Muscle layer of duodenum (tissue), 2 donors: ENCODE data around the gene LRMDA.

ENCODE experiments used
- H3K27ac ChIP-seq: one replicate; pipeline ENCODE4 v1.7.0; 2013; ENCODE audit warnings: mild to moderate bottlenecking, low read length
- H3K27me3 ChIP-seq: one replicate; pipeline ENCODE4 v1.7.0; 2013; ENCODE audit warnings: low read depth, mild to moderate bottlenecking, control low read depth, low read length
- H3K36me3 ChIP-seq, 2 donors: one replicate each; pipeline ENCODE4 v1.7.0; 2013; ENCODE audit warnings: low read length in 2 of 2, control low read depth in 1 of 2, mild to moderate bottlenecking in 1 of 2; ENCODE audit not compliant: insufficient read depth in 2 of 2, control insufficient read depth in 1 of 2
- H3K4me1 ChIP-seq, 2 donors: one replicate each; pipeline ENCODE4 v1.7.0; 2013; ENCODE audit warnings: low read length in 2 of 2, mild to moderate bottlenecking in 2 of 2, control low read depth in 1 of 2, moderate library complexity in 1 of 2; ENCODE audit not compliant: insufficient read depth in 2 of 2, control insufficient read depth in 1 of 2
- H3K4me3 ChIP-seq, 2 donors: one replicate each; pipeline ENCODE4 v1.7.0; 2013; ENCODE audit warnings: low read length in 2 of 2, low read depth in 1 of 2, mild to moderate bottlenecking in 1 of 2
- H3K9me3 ChIP-seq, 2 donors: one replicate each; pipeline ENCODE4 v1.7.0; 2013; ENCODE audit warnings: low read length in 2 of 2, control low read depth in 1 of 2, mild to moderate bottlenecking in 1 of 2; ENCODE audit not compliant: control insufficient read depth in 1 of 2
- donor health status: healthy.

LRMDA gene

GRCh38 chr10:75466886-75467285, 35.5 kb downstream of the LRMDA start:
- peaks cover 24 to 57% of the 10 kb centered on the region in 2 donors for H3K4me1 ChIP-seq
- no peaks in the 10 kb centered on the region for H3K36me3 ChIP-seq
- H3K27me3 ChIP-seq = no peaks in the 10 kb centered on the region
- H3K27ac ChIP-seq = no peak overlapping the region
- H3K9me3 ChIP-seq = no peaks in the 10 kb centered on the region
- no peak overlapping the region for H3K4me3 ChIP-seq

DNA sequence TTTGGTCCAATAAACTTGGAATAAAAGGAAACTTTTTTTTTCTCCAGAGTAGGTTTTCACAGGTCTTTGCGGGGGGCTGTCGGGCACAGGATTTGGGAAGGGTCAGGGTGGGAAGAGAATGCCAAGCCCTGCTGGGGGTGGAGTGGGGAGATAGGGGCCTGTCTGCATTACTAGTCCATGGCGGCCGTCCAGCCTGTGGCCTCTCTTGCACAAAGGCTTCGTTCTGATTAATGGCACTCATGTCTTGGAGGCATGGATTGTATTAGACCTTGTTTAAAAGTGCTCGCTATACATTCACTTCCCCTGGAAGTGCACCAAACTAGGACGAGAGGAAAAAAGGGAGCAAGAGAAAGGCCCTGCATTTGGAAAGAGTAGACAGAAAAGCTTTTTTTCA, 37.2 kb downstream of the LRMDA start:
- Histone ChIP-seq H3K4me3 (no peak overlapping the region), H3K4me1 (peaks cover 24 to 57% of the 10 kb centered on the region in 2 donors), H3K27me3 (no peaks in the 10 kb centered on the region), H3K9me3 (no peaks in the 10 kb centered on the region), H3K36me3 (no peaks in the 10 kb centered on the region), H3K27ac (no peak overlapping the region)

DNA sequence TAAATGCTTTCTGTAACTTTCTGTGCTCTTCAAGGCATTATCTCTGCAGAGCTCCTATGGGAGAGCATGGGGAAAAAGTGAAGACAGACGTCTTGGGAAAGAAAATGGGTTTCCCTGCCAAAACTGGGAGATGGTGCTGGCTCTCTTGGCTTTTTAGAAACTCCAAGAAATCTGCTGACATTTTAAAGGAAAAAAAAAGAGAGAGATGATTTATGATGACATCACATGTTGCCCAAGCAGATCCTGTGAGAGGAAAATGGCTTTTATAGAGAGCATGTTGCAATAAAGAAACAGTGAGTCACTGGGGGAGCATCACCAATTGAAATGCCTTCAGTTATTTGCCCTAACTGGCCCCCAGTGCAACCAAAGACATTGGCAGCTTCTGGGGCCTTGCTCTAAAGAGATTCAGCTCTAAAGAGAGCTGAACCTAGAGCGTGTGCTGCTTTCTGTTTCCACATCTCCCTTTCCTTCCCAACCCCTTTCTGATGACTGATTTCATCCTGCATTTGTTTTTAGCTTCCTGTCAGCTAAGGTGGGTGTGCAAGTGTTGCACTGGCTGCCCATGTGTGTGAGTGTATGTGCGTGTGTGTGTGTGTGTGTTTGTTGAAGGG, 37.7 kb downstream of the LRMDA start:
- H3K36me3 ChIP-seq = no peaks in the 10 kb centered on the region
- H3K4me1 ChIP-seq = peaks cover 24 to 57% of the 10 kb centered on the region in 2 donors
- no peaks in the 10 kb centered on the region for H3K27me3 ChIP-seq
- H3K9me3 ChIP-seq = no peaks in the 10 kb centered on the region
- no peak overlapping the region for H3K4me3 ChIP-seq
- no peak overlapping the region for H3K27ac ChIP-seq

- no peaks in the 10 kb centered on the region for H3K27me3 ChIP-seq
- peaks cover 15 to 40% of the 10 kb centered on the region in 2 donors for H3K4me1 ChIP-seq
- H3K27ac ChIP-seq = no peak overlapping the region
- no peak overlapping the region for H3K4me3 ChIP-seq
- H3K9me3 ChIP-seq = no peaks in the 10 kb centered on the region
- no peaks in the 10 kb centered on the region for H3K36me3 ChIP-seq
These were observed 39.5 kb downstream of the LRMDA start for GRCh38 chr10:75470901-75471300.

DNA sequence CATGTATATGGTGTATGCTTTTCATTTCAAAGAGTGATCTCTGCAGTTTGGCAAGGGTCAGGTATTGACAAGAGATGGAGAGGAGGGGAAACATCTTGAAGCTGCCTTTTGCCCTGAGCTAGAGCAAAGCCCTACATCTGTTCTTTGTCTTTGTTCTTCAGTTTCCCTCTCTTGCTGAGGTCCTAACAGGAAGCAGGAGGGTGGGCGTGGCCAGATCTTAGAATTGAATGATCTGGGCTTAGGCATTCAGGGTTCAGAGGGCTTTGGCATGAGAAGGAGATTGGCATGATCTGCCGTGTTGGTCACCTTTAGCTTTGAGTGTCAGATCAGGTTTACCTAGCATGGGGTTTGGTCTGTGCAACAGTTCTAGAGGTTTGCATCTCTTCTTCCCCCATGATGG, 41.3 kb downstream of the LRMDA start:
- Histone ChIP-seq H3K4me1 (peaks cover 15 to 32% of the 10 kb centered on the region in 2 donors), H3K9me3 (no peaks in the 10 kb centered on the region), H3K4me3 (no peak overlapping the region), H3K27ac (no peak overlapping the region), H3K27me3 (no peaks in the 10 kb centered on the region), H3K36me3 (no peaks in the 10 kb centered on the region)

DNA sequence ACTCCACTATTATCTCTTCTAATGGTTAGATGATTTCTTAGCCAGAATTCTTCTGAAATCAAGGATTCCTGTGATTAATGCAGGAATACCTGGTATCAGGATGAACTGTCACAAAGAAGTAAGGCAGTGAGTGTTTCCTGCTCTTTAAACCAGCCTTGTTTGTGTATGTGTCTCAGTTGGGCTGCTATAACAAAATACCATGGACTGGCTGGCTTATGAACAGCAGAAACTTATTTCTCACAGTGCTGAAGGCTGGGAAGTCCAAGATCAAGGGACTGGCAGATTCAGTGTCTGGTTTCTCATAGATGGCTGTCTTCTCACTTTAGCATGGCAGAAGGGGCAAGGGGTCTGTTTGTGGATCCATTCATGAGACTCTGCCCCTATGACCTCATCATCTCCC, 42.7 kb downstream of the LRMDA start:
- no peak overlapping the region for H3K4me3 ChIP-seq
- no peaks in the 10 kb centered on the region for H3K27me3 ChIP-seq
- H3K4me1 ChIP-seq = peaks cover 6 to 23% of the 10 kb centered on the region in 2 donors
- H3K27ac ChIP-seq = no peak overlapping the region
- no peaks in the 10 kb centered on the region for H3K36me3 ChIP-seq
- H3K9me3 ChIP-seq = no peaks in the 10 kb centered on the region

GRCh38 chr10:75475460-75476182, 44.2 kb downstream of the LRMDA start:
- Histone ChIP-seq H3K27me3 (no peaks in the 10 kb centered on the region), H3K9me3 (no peaks in the 10 kb centered on the region), H3K4me3 (no peak overlapping the region), H3K36me3 (no peaks in the 10 kb centered on the region), H3K27ac (no peak overlapping the region), H3K4me1 (peaks cover 0 to 12% of the 10 kb centered on the region in 2 donors)

DNA sequence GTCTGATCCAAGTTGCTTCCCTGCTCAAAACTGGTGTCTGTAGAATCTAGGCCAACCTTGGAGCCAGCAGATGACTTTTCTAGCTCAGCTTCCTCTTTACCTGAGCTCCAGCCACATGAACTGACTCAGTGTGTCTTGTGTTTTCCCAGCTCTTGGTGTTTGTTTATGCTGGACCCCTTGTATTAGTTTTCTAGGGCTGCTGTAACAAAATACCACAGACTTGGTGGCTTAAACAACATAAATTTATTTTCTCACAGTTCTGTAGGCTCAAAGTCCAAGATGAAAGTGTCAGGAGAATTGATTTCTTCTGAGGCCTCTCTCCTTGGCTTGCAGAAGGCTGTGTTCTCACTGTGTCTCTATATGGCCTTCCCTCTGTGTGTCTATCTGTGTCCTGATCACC, 45.1 kb downstream of the LRMDA start:
- no peaks in the 10 kb centered on the region for H3K9me3 ChIP-seq
- H3K27me3 ChIP-seq = no peaks in the 10 kb centered on the region
- peaks cover 0 to 3% of the 10 kb centered on the region in 2 donors for H3K4me1 ChIP-seq
- no peak overlapping the region for H3K27ac ChIP-seq
- H3K36me3 ChIP-seq = no peaks in the 10 kb centered on the region
- H3K4me3 ChIP-seq = no peak overlapping the region

- no peaks in the 10 kb centered on the region for H3K4me1 ChIP-seq
- H3K36me3 ChIP-seq = no peaks in the 10 kb centered on the region
- H3K27me3 ChIP-seq = no peaks in the 10 kb centered on the region
- H3K27ac ChIP-seq = no peak overlapping the region
- no peaks in the 10 kb centered on the region for H3K9me3 ChIP-seq
- H3K4me3 ChIP-seq = no peak overlapping the region
These were observed 45.6 kb downstream of the LRMDA start for GRCh38 chr10:75476985-75477384.

- no peak overlapping the region for H3K27ac ChIP-seq
- no peaks in the 10 kb centered on the region for H3K4me1 ChIP-seq
- H3K36me3 ChIP-seq = no peaks in the 10 kb centered on the region
- no peaks in the 10 kb centered on the region for H3K27me3 ChIP-seq
- no peak overlapping the region for H3K4me3 ChIP-seq
- no peaks in the 10 kb centered on the region for H3K9me3 ChIP-seq
These were observed 46.3 kb downstream of the LRMDA start for GRCh38 chr10:75477680-75478079.

- no peak overlapping the region for H3K4me3 ChIP-seq
- no peak overlapping the region for H3K27ac ChIP-seq
- no peaks in the 10 kb centered on the region for H3K4me1 ChIP-seq
- H3K9me3 ChIP-seq = peaks cover 0 to 3% of the 10 kb centered on the region in 2 donors
- no peaks in the 10 kb centered on the region for H3K27me3 ChIP-seq
- no peaks in the 10 kb centered on the region for H3K36me3 ChIP-seq
These were observed 49.0 kb downstream of the LRMDA start for GRCh38 chr10:75480374-75480773.

GRCh38 chr10:75483188-75483587, 51.8 kb downstream of the LRMDA start:
- Histone ChIP-seq H3K27me3 (no peaks in the 10 kb centered on the region), H3K9me3 (peaks cover 0 to 3% of the 10 kb centered on the region in 2 donors), H3K36me3 (no peaks in the 10 kb centered on the region), H3K4me3 (no peak overlapping the region), H3K4me1 (no peaks in the 10 kb centered on the region), H3K27ac (no peak overlapping the region)
